ENCODE measurements around the gene RAB3GAP2.
"Not testable (repeated sequence)": the region's sequence is repeated elsewhere in the genome, so short reads cannot be mapped to it uniquely, and the experiment has no call there.

Gene RAB3GAP2

DNA sequence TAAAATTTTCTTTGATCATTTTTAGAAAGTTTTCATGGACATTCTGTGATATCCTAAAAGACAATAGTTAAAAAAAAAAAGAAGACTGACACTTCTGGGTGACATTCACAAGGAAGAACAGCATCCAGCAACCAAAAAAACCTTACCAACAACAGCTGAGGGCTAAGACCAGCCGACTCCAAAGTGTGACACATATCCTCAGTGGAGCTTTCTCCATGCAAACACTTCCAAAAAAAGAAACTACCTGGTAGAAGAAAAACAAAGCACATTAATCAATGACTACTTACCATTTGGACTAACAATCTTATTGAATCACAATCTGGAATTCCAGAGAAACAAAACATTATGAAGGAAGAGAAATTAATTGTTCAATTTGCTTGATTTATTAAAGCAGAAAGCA, 90.1 kb downstream of the RAB3GAP2 start:
- no peak overlapping the region for H3K4me3 ChIP-seq (ENCODE audit: low read length)
- H3K4me1 ChIP-seq (ENCODE audit: control insufficient read depth, insufficient read depth, low read length) = no peaks in the 10 kb centered on the region
- no peaks in the 10 kb centered on the region for H3K9me3 ChIP-seq (ENCODE audit: control insufficient read depth, low read length)
- H3K36me3 ChIP-seq (ENCODE audit: control insufficient read depth, insufficient read depth, low read length) = no peaks in the 10 kb centered on the region
- no peaks in the 10 kb centered on the region for H3K27me3 ChIP-seq (ENCODE audit: control insufficient read depth, insufficient read depth, low read length)
- no peak overlapping the region for H3K9ac ChIP-seq (ENCODE audit: low read length)

DNA sequence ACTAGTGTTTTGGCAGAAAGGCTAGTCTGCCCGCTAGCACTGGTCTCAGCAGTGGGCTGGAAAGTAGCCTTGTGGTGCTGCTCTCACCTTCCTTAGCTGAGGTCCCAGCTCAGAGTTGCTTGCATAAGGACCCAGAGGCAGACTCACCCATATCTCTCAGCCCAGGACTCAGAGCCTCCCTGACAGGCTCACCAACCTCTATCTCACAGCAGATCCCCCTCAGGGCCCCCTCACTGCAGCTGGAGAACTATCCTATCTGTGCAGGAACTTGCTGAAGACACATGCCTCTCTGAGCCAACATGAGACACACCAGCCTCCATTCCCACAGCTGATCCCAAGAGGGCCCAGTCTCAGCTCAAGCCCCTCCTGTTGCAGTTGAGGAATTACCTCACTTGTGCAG, 95.7 kb downstream of the RAB3GAP2 start:
- no peaks in the 10 kb centered on the region for H3K4me1 ChIP-seq (ENCODE audit: control insufficient read depth, insufficient read depth, low read length)

DNA sequence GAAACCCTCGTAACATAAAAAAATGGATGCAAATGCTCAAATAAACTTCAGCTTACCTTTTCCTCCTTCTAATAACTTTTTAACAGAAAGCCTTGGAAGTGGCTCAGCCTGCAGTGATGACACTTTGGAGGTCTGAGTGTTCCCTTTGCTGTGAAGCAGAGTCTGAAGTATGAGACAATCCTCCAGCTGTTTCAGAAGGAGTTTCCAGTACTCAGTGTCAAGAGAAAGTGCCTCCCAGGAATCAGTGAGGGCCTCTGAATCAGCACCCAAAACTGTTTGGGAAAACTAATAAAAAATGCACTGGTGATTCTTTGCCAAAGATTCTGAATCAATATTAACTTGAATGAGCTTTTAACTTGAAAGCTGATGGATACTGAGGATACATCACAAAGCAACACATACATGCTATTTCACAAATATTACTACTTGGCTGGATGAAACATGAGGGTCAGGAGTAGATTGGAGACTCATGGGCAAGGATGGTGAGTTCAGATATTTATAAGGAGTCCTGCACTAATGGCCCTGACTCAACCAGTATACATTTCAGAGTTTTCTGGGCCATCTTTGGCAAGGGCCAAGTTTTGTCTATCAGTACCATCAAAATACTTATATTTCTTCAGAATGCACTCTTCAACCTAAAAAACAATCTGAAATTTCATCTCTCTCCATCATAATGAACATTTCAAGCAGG, 101.3 kb downstream of the RAB3GAP2 start:
- Histone ChIP-seq H3K36me3 (ENCODE audit: control insufficient read depth, insufficient read depth, low read length) (peaks cover 5% of the 10 kb centered on the region), H3K9ac (ENCODE audit: low read length) (no peak overlapping the region), H3K27me3 (ENCODE audit: control insufficient read depth, insufficient read depth, low read length) (no peaks in the 10 kb centered on the region), H3K9me3 (ENCODE audit: control insufficient read depth, low read length) (no peaks in the 10 kb centered on the region), H3K4me1 (ENCODE audit: control insufficient read depth, insufficient read depth, low read length) (no peaks in the 10 kb centered on the region), H3K4me3 (ENCODE audit: low read length) (no peak overlapping the region)

More for the DNA sequence above, 95.7 kb downstream of the RAB3GAP2 start:
- no peaks in the 10 kb centered on the region for H3K9me3 ChIP-seq (ENCODE audit: control insufficient read depth, low read length)
- H3K9ac ChIP-seq (ENCODE audit: low read length) = no peak overlapping the region
- no peaks in the 10 kb centered on the region for H3K36me3 ChIP-seq (ENCODE audit: control insufficient read depth, insufficient read depth, low read length)
- H3K4me3 ChIP-seq (ENCODE audit: low read length) = no peak overlapping the region
- no peaks in the 10 kb centered on the region for H3K27me3 ChIP-seq (ENCODE audit: control insufficient read depth, insufficient read depth, low read length)

DNA sequence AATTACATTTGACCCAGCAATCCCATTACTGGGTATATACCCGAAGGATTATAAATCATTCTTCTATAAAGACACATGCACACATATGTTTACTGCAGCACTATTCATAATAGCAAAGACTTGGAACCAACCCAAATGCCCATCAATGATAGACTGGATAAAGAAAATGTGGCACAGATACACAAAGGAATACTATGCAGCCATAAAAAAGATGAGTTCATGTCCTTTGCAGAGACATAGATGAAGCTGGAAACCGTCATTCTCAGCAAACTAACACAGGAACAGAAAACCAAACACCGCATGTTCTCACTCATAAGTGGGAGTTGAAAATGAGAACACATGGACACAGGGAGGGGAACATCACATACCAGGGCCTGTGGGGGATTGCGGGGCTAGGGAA, 102.4 kb downstream of the RAB3GAP2 start:
- H3K9ac ChIP-seq (ENCODE audit: low read length); H3K9me3 ChIP-seq (ENCODE audit: control insufficient read depth, low read length); H3K4me1 ChIP-seq (ENCODE audit: control insufficient read depth, insufficient read depth, low read length); H3K4me3 ChIP-seq (ENCODE audit: low read length); H3K36me3 ChIP-seq (ENCODE audit: control insufficient read depth, insufficient read depth, low read length); H3K27me3 ChIP-seq (ENCODE audit: control insufficient read depth, insufficient read depth, low read length): not testable (repeated sequence)

DNA sequence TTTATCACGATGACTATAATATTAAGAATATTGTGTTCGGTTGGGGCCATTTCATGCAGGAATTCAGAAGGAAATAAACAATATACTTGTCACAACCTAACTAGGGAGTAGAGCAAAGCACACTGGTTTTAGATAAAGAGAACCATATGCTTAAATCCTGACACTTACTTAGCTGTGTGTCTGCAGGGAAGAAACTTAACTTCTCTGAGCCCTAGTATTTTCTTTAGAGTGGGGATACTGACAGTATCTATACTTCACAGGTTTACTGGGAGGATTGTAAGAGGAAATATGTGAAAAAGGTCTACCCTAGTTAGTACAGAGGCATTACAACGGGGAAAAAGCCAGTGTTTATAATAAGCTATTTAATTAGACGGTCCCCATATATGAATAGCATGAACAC, 105.4 kb downstream of the RAB3GAP2 start:
- Histone ChIP-seq H3K4me3 (ENCODE audit: low read length) (no peak overlapping the region), H3K4me1 (ENCODE audit: control insufficient read depth, insufficient read depth, low read length) (no peaks in the 10 kb centered on the region), H3K36me3 (ENCODE audit: control insufficient read depth, insufficient read depth, low read length) (peaks cover 5% of the 10 kb centered on the region), H3K27me3 (ENCODE audit: control insufficient read depth, insufficient read depth, low read length) (no peaks in the 10 kb centered on the region), H3K9ac (ENCODE audit: low read length) (no peak overlapping the region), H3K9me3 (ENCODE audit: control insufficient read depth, low read length) (no peaks in the 10 kb centered on the region)

DNA sequence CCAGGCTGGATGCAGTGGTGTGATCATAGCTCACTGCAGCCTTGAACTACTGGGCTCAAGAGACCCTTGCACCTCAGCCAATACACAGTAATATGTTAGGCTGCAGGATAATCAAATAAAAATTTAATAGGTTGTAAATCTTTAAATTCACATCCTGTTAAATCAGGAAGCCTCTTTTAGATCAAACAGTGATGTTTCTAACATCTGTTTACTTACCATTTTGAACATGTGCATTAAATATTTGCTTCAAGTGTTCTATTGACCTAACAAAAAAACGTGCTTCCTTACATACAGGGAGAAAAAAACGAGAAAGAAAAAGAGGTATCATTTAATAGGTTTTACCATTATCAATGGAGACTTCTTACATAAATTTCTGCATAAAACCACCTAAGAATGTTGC, 107.7 kb downstream of the RAB3GAP2 start:
- Histone ChIP-seq H3K27me3 (ENCODE audit: control insufficient read depth, insufficient read depth, low read length) (no peaks in the 10 kb centered on the region), H3K4me3 (ENCODE audit: low read length) (no peak overlapping the region), H3K4me1 (ENCODE audit: control insufficient read depth, insufficient read depth, low read length) (peaks cover 5% of the 10 kb centered on the region), H3K9me3 (ENCODE audit: control insufficient read depth, low read length) (no peaks in the 10 kb centered on the region), H3K9ac (ENCODE audit: low read length) (no peak overlapping the region), H3K36me3 (ENCODE audit: control insufficient read depth, insufficient read depth, low read length) (peaks cover 5% of the 10 kb centered on the region)

DNA sequence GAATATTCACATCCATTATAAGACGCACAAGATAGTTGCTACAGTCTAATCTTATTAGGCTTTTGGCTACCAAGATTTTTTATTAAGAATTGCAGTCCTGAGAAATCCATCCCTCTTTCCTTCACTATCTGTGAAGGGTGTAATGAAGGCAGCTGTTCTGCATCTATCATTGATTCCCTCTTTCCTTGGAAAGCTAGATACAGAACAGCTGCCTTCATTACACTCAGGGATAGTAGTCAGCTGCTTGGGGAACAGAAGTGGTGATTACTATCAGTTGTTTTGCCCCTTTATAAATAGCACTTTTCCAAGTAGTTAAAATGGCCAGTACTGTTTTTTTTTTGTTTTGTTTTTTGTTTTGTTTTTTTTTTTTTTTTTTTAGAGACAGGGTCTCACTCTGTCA, 108.1 kb downstream of the RAB3GAP2 start:
- H3K36me3 ChIP-seq (ENCODE audit: control insufficient read depth, insufficient read depth, low read length) = peaks cover 5% of the 10 kb centered on the region
- H3K27me3 ChIP-seq (ENCODE audit: control insufficient read depth, insufficient read depth, low read length) = no peaks in the 10 kb centered on the region
- no peak overlapping the region for H3K4me3 ChIP-seq (ENCODE audit: low read length)
- H3K9ac ChIP-seq (ENCODE audit: low read length) = no peak overlapping the region
- peaks cover 7% of the 10 kb centered on the region for H3K4me1 ChIP-seq (ENCODE audit: control insufficient read depth, insufficient read depth, low read length)
- no peaks in the 10 kb centered on the region for H3K9me3 ChIP-seq (ENCODE audit: control insufficient read depth, low read length)

DNA sequence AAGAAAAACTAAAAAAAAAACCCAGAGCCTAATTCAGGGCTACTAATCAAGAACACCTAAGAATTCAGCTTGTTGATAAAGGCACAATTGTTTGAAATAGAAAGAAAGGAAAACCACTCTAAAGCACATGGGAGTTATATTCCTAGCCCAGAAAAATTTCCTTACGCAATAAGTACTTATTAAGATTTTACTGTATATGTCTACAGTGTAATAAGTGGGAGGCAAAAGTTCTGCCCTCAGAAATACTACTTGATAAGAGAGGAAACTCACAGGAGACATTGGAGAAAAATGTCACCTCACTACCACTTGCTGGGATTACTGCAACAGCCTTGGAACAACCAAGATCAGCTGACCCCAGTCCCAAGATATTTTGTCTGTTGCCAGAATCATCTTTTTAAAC, 112.2 kb downstream of the RAB3GAP2 start:
- Histone ChIP-seq H3K27me3 (ENCODE audit: control insufficient read depth, insufficient read depth, low read length) (no peaks in the 10 kb centered on the region), H3K9ac (ENCODE audit: low read length) (no peak overlapping the region), H3K36me3 (ENCODE audit: control insufficient read depth, insufficient read depth, low read length) (peaks cover 10% of the 10 kb centered on the region), H3K4me1 (ENCODE audit: control insufficient read depth, insufficient read depth, low read length) (peaks cover 7% of the 10 kb centered on the region), H3K9me3 (ENCODE audit: control insufficient read depth, low read length) (no peaks in the 10 kb centered on the region), H3K4me3 (ENCODE audit: low read length) (no peak overlapping the region)

DNA sequence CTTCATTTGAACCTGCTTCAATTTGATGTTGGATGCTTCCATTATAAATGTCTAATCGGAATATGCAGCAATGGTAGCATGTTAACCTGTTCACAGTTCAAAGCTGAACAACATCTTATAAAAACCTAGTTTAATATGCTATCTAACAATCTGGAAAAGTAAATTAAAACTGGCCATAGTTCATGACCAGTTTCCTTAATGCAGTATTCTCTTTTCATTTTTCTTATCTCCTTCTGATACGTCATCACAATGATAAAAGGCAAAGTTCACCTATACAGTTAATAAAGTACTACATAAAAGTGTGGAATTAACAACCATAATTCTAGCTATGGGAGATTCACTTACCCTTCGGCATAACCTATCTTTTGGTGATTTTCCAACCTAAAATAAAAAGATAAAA, 113.2 kb downstream of the RAB3GAP2 start:
- Histone ChIP-seq H3K4me1 (ENCODE audit: control insufficient read depth, insufficient read depth, low read length) (peaks cover 7% of the 10 kb centered on the region), H3K4me3 (ENCODE audit: low read length) (no peak overlapping the region), H3K27me3 (ENCODE audit: control insufficient read depth, insufficient read depth, low read length) (no peaks in the 10 kb centered on the region), H3K9ac (ENCODE audit: low read length) (no peak overlapping the region), H3K36me3 (ENCODE audit: control insufficient read depth, insufficient read depth, low read length) (peaks cover 10% of the 10 kb centered on the region), H3K9me3 (ENCODE audit: control insufficient read depth, low read length) (no peaks in the 10 kb centered on the region)

DNA sequence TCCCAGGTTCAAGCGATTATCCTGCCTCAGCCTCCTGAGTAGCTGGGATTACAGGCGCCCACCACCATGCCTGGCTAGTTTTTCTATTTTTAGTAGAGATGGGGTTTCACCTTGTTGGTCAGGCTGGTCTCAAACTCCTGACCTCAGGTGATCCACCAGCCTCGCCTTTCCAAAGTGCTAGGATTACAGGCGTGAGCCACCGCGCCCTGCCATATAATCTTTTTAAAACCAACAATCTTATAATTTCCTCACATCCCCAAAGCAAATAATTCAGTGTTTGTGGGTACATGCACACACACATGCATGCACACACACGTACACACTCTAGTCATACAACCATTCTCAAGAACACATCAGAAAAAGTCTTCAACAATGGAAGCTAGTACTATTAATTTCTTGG, 113.7 kb downstream of the RAB3GAP2 start:
- H3K9me3 ChIP-seq (ENCODE audit: control insufficient read depth, low read length); H3K4me3 ChIP-seq (ENCODE audit: low read length); H3K9ac ChIP-seq (ENCODE audit: low read length); H3K36me3 ChIP-seq (ENCODE audit: control insufficient read depth, insufficient read depth, low read length); H3K4me1 ChIP-seq (ENCODE audit: control insufficient read depth, insufficient read depth, low read length); H3K27me3 ChIP-seq (ENCODE audit: control insufficient read depth, insufficient read depth, low read length): not testable (repeated sequence)

DNA sequence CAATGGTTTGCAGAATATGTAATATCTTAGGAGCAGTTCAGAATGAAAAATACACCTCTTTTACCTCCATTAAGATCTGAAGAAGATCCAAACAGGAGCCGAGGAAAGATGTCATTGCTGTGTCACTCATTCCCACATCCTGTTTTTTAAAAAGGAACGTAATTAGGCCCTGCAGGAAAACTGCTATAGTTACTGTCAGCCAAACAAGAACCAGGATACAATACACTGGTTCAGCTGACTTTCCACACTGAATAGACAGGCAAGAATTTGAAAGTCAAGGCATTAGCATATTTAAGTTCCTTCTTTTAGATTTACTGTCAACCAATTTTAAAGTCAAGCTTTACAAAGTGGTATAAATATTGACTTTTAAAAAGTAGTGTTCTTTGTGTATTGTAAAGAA, 114.5 kb downstream of the RAB3GAP2 start:
- Histone ChIP-seq H3K36me3 (ENCODE audit: control insufficient read depth, insufficient read depth, low read length) (peaks cover 10% of the 10 kb centered on the region), H3K4me3 (ENCODE audit: low read length) (no peak overlapping the region), H3K27me3 (ENCODE audit: control insufficient read depth, insufficient read depth, low read length) (no peaks in the 10 kb centered on the region), H3K9ac (ENCODE audit: low read length) (no peak overlapping the region), H3K9me3 (ENCODE audit: control insufficient read depth, low read length) (no peaks in the 10 kb centered on the region), H3K4me1 (ENCODE audit: control insufficient read depth, insufficient read depth, low read length) (peaks cover 7% of the 10 kb centered on the region)

DNA sequence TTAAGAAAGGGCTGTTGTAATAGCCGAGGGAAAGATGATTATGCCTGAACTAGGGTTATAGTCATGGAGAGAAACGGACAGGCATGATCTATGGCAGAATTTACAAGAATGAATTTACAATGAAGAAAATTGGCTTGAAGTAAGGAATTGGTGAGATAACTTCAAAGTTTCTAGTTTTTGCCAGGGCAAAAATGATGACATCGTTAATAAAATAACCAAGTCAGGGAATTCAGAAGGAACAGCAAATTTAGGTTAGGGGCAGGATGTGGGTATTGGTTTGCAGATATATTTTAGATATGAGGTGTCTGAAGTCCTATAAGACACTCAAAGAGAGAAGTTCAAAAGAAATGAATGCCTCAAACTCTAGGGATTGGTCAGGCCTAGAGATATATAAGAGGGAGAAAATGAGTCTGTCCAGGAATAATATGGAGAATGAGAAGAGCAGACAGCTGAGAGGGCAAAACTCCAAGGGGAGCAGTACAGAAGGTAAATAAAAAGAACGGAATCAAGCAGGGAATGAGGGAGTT, 115.6 kb downstream of the RAB3GAP2 start:
- Histone ChIP-seq H3K9me3 (ENCODE audit: control insufficient read depth, low read length) (no peaks in the 10 kb centered on the region), H3K4me1 (ENCODE audit: control insufficient read depth, insufficient read depth, low read length) (peaks cover 7% of the 10 kb centered on the region), H3K27me3 (ENCODE audit: control insufficient read depth, insufficient read depth, low read length) (no peaks in the 10 kb centered on the region), H3K36me3 (ENCODE audit: control insufficient read depth, insufficient read depth, low read length) (peaks cover 10% of the 10 kb centered on the region), H3K9ac (ENCODE audit: low read length) (no peak overlapping the region), H3K4me3 (ENCODE audit: low read length) (no peak overlapping the region)

DNA sequence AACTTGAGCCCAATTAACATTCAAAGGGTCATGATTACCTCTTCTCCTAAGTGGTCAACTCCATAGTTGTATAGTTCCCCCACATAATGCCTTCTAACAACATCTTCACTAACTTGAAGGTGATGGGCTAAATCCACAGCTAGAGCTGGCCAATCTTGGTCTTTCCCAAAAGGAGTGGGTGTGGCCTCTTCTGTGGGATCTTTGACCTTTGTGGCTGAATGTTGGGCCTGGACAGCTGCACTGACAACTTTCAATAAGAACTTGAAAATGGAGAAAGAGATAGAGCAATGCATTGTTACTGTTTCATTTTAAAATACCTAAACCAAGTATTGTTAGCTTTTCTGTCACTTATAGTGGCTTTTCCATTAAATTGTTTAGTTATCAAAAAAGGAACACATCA, 119.1 kb downstream of the RAB3GAP2 start:
- Histone ChIP-seq H3K4me3 (ENCODE audit: low read length) (no peak overlapping the region), H3K9me3 (ENCODE audit: control insufficient read depth, low read length) (no peaks in the 10 kb centered on the region), H3K9ac (ENCODE audit: low read length) (no peak overlapping the region), H3K36me3 (ENCODE audit: control insufficient read depth, insufficient read depth, low read length) (peaks cover 10% of the 10 kb centered on the region), H3K4me1 (ENCODE audit: control insufficient read depth, insufficient read depth, low read length) (peaks cover 11% of the 10 kb centered on the region), H3K27me3 (ENCODE audit: control insufficient read depth, insufficient read depth, low read length) (no peaks in the 10 kb centered on the region)
